Left lobe of liver (tissue), 2 donors: ENCODE results near the gene PLEKHG3. TPM values are rescaled to one million over a fixed set of nuclear protein-coding genes. Genes with fewer than 3 reads are reported as not detected.
"Not testable (repeated sequence)": the region's sequence is repeated elsewhere in the genome, so short reads cannot be mapped to it uniquely, and the experiment has no call there.

Source experiments
- ATAC-seq: fragments of 200-7000 bp; cut with Tn5 transposase; one replicate; pipeline ENCODE4 v1.9.1; 2020; ENCODE audit warnings: mild to moderate bottlenecking, moderate library complexity
- DNase-seq: peaks from one replicate; pipeline ENCODE4 v3.0.0-alpha.2; 2020; ENCODE audit warnings: low spot score
- total RNA-seq: library from RNA; stranded (reverse); gene quantifications from one replicate; pipeline ENCODE4 v1.2.1, GENCODE V29; 2021
- donor health status: DM: no; HTN: no; CAD: no; lungs with moderate emphysema.
- donor health status: DM: no; HTN: yes; CAD: no.

PLEKHG3 gene
- total RNA-seq, 1 donor from 2014 or later, result 32.8 TPM

DNA sequence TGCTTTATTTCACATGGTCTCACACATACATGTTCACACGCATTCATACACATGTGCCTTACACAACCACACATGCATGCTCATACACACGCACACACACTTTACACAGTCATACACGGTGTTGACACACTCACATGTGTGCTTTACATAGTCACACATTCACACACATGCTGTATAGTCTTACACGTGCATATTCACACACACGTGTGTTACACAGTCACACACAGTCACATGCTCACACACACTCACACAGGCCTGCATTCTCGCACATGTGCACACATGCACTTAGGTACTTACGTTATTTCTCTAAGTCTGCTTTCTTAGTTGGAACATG, 18.0 kb upstream of the PLEKHG3 start:
- DNase-seq, result no peak
- no peak for ATAC-seq

DNA sequence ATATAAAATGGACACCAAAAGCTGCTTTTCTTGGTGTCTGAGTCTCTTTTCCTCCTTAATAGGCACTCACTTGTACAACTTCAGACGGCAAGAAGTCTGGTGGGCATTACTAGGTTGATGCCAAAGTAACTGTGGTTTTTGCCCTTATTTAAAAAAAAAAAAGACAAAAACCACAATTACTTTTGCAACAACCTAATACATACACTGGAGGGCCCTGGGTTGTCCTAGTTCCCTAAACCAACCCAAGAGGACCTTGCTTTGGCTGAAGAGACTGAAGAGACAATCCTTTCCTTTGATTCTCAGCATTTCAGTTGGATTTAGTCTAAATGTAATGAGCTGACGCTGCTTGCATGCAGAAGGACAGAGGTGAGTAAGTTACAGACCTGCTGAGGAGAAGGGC, 16.2 kb upstream of the PLEKHG3 start:
- ATAC-seq (no peak), DNase-seq (no peak)

DNA sequence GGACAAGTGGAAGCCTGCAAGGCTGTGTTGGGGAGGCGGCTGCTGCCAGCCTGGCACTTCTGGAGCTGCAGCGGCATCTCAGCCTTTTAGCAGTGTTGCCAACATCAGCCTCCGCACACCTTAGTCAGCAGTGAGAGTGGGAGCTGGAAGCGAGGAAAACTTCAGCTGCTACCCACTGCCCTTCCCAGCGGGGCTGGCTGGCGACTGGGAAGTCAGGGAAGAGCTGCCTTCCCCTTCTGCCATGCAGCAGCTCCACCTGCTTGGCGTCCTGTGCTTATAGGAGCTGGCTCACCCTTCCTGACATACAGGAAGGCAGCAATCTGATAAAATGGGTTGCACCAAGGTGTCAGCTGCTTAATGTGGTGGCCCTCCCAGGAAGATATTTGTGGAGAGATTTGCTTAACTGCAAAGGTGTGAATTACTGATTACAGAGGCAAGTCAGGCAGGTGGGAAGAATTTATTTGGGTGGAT, 15.4 kb upstream of the PLEKHG3 start:
- DNase-seq (no peak), ATAC-seq (no peak)

DNA sequence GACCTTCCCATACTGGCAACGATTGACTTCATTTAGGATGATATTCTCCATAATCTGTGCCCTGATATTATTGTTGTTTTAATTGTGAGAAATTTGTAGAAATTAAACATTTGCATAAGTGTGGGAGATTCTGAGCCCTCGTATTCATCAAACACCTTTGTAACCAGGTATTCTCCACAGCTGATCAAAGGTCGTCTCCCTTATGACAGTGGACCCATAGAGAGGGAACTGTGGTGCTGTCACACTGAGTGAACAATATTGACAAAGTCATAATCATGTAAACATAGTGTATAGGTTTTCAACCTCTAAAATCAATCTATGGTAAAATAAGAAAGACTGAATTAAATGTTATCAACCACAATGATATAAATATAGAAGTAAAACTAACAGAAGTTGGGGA, 14.9 kb upstream of the PLEKHG3 start:
- no peak for DNase-seq

DNA sequence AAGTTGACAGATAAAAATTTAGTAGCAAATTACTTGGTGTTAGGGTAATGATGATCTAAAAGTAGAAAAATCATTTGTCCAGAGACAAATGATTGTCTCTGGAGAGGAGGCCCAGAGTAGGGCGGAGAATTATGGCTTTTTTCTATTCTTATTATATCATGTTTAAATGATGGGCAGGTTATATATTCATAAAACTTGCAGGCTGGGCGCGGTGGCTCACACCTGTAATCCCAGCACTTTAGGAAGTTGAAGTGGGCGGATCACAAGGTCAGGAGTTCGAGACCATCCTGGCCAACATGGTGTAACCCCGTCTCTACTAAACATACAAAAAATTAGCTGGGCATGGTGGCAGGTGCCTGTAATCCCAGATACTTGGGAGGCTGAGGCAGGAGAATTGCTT, 13.6 kb upstream of the PLEKHG3 start:
- not testable (repeated sequence) for DNase-seq, ATAC-seq

More for the DNA sequence above, 14.9 kb upstream of the PLEKHG3 start:
- no peak for ATAC-seq

DNA sequence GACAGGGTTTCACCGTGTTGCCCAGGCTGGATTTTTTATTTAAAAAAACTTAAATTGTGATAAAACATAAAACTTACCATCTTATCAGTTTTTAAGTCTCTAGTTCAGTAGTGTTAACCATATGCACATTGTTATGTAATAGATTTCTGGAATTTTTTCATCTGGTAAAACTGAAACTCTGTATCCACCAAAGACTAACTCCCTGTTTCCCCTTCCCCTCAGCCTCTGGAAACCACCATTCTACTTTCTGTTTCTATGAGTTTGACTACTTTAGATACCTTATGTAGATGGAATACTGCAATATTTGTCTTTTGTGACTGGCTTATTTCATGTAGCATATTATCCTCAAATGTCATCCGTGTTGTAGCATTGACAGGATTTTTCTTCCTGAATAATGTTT, 12.8 kb upstream of the PLEKHG3 start:
- DNase-seq (no peak), ATAC-seq (no peak)

DNA sequence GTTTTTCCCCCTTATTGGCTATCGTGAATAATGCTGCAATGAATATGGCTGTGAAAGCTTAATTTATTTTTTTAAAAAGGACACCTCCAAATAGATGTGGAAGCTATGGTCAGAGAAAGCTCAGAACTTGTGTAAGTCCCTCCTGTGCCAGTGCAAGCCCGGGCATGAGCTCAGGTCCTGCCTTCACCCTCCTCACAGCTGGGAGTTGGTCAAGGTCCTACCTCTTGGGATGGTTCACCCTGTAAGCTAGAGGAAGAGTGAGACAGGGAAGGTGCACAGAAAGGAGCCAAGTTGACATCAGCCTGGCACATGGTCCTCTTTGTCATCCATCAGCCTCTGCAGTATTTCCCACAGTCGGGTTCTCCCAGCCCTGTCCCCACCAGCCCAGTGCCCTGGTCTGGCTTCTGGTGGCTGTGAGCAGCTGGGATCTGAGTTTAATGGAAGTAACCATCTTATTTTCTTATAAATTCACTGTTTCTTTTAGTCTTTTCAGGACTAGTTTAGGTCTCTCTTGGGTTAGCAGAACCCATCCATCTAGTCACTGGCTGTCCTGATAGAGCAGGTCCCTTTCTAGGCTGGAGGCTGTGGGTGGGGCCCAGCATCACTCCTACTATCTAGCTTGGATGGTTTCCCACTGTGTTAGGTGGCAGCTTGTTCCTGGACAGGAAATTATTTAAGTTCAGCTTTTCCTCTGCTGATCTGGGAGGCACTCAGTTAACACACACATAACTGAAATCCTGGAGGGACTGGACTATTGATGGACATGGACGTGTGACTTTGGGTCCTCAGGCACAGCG, 11.8 kb upstream of the PLEKHG3 start:
- ATAC-seq (no peak), DNase-seq (no peak)

DNA sequence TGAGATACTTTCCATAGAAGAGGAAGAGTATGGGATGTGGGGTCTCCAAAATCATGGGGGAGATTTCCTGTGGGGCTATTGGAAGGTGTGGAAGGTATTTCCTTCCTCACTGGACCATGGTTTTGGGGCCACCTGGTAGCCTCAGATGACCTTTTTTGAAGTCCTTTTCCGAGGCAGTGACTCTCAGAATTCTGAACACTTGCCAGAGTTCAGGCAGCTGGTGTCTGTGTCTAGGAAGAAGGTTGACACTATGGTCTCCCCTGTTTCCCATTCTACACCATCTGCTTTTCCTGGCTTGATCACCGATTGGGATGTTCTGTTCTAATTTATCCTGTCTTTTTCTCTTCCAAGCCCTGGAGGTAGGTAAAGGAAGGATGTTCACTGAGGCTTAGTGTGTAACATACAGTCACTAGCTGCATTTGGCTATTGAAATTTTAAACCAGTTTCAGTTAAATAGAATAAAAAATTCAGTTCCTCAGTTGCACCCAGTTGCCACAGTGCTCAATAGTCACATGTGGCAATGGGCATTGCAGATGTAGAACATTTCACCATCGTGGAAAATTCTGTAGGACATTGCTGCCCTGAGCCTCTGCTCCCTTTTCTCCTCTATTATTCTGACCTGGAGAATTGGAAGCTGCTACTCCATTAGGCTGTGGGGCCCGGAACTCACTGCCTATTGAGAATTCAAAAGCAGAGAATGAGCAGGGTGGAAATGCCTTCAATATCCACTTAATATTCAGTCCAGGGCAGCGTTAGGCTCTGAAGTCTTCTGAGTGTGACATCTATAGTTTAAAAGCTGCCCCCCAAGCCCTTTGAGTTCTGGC, 11.0 kb upstream of the PLEKHG3 start:
- no peak for ATAC-seq
- DNase-seq, result no peak

DNA sequence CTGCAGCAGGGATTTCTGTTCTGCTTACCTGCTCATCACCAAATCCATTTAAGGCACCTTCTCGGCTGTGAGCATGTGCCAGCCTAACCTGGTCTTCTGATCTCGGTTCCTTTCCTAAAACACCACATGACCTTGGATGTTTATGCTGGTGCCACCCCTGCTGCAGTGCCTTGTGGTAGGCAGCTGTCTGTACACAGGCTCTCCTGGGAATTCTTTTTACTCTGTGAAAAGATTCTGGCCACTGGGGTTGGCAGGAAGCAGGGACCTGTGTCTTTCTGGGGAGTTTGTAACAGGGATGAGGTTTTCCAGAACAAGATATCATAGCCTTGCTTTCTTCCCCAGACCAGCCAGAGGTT, 10.4 kb upstream of the PLEKHG3 start:
- ATAC-seq (no peak), DNase-seq (no peak)

DNA sequence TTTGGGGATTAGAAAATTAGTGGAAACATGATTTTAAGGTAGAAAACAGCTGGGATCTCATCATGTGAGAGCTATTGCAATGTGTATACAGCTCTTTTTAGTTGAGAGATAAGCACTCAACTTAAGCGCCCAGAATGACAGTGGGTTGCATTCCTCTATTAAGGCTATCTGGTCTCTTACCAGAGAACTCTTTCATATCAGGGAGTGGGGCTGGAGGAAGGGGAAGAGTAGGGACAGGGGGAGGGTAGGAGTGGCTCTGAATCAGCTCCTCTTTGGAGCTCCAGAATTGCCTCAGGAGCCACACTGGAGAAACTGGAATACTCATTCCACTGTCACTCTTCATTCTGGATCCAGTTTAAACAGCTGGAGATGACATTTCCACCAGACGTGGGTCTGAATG, 9.2 kb upstream of the PLEKHG3 start:
- DNase-seq (no peak), ATAC-seq (no peak)

DNA sequence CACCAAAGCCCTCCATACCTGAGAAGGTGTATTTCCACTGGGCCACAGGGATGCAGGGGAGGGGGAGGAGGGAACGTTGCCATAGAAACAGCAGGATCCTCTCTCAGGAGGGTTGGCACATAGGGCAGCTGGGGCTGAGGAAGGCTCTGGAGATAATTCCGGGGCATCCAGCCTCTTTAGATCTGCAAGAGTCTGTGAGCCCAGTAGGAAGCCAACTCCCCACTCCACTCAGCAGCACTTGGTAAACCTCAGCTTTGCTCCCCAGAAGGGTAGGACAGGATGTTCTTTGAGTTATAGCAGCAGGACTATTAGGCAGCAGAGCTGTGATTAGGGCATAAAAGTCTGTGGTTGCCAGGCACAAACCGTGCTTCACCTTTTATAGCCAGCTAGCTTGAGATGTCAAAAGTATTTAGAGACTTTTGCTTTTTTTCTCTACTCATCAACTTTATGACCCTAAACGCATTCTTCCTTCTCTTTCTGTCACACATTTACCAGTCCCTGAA, 7.8 kb upstream of the PLEKHG3 start:
- ATAC-seq (no peak), DNase-seq (no peak)

DNA sequence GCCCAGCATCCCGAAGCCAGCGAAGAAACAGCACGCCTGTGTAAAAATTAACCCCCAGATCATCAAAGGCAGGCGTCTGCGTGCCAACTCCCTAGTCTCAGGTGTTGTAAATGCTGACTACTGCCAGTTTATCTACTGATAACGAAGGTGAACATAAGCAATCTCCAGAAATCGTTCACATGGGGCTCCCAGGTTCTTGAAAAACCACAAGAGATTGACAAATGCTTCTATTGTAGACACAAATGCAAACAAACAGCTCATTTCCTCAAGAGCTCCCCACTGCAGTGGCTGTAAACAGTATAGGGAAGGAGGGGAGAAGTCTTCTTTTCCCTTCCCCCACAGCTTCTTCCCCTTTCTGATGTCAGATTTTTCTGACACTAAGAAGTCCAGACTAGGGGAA, 5.3 kb upstream of the PLEKHG3 start:
- DNase-seq, result no peak
- peak; percentile 57 for ATAC-seq

DNA sequence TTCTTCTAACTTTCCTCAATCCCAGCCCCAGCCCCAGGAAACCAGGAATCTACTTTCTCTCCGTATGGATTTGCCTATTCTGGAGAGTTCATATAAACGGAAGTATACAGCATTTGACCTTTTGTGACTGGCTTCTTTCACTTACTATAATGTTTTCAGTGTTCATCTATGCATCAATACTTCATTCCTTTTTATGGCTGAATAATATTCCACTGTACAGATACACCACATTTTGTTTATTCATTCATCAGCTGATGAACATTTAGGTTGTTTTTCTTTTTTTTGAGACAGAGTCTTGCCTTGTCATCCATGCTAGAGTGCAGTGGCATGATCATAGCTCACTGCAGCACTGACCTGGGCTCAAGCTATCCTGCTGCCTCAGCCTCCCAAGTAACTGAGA, 3.9 kb upstream of the PLEKHG3 start:
- DNase-seq (no peak), ATAC-seq (no peak)

DNA sequence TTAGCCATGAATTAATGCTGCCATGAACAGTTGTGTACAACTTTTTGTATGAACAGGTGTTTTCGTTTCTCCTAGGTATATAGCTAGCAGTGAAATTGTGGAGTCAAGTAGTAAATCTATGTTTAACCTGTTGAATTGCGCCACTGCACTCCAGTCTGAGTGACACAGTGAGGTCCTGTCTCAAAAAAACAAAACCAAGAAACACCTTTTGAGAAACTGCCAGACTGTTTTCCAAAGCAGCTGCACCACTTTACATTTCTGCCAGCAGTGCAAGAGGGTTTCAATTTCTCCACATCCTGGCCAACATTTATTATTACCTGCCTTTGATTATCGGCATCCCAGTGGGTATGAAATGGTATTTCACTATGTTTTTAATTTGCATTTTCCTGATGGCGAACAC, 3.3 kb upstream of the PLEKHG3 start:
- ATAC-seq (no peak), DNase-seq (no peak)

DNA sequence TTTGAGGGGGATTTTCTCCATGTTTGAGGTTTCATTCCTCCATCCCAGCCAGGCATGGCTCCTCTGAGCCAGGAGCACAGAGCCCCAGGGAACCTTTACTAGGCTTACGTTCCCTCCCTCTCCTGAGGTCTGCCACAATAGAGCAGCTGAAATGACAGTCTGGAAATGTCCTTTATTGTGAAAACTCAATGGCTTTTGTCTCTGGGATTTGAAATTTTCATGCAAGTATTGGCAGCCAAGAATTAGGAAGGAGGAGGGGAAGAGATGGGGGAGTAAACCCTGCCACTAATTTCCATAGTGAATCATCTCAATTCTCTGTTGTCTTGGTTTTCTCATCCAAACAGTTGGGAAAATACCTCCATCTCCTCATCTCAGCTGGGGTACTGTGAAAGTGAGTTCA, 2.6 kb upstream of the PLEKHG3 start:
- no peak for DNase-seq
- ATAC-seq, result no peak

DNA sequence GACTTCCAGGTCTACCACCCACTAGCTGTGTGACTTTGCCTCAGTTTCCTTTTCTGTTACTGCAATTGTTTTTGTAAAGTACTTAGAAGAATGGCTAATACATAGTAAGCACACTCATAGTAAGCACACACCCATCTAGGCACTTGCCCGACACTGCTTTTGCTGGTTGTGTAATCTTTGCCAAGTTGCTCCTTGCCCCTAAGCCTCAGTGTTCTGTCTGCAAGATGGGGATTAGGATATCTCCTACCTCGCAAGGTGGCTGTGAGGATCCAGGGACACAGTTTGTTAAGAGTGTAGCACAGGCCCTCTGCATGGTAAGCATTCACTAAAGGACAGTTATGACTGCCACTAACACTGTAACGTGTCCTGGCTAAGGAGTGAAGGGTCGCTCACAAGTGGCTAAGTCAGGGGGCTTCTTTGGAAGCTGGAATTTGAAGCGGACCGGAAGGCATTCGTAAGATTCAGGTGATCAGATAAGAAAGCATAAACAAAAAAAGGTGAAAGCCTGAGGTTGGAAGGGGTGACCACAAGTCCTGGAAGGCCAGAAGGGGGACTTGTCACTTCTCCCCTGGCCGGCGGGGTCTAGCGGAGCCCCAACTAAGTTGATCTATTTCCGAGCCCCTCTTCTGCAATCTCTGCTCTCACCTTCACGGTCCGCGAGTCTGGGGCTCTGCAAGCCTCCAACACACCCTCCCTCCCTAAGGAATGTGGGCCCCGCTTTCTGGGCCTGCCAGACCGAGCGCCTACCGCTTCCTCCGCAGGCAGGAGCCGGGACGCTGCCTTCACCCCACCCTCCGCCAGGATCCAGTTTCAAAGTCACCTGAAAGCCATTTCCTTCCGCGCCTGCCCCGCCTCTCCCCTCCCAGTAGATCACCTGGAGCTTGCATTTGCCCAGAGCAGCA, 1.5 kb upstream of the PLEKHG3 start:
- ATAC-seq (no peak), DNase-seq (no peak)

DNA sequence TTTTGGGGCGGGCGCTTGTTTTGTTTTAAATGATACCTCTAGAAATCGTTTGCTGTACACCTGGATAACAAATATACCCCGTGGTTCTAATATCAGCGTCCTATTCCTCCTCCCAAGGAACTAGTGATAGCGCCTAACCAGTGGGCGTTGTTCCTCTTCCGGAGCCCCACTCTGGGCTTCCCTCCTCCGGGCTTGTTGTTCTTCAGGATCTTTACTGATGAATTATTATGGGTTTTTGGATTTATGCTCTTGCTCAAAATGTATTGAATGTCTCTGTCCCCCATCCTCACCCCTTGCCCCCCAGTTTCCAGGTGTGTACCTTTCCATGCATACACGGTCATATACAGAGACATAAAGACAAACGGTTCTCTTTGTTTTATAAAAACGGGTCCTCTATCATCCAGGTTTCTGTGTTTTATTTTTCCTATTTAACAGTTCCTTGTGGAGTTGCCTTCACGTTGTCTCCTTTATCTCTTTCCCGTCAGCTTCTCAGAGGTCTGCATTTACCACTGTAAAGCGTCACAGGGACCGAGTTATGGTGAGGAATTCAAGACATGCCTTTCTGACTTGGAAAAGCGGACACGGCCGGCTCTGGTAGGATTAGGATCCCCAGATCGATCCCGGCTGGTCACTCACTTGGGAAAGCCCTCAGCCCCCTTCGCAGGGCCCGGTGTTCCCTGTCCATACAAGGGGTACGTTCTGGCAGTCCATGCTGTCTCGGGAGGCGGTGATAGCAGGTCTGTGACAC, 655 bp upstream of the PLEKHG3 start:
- DNase-seq, result no peak
- ATAC-seq, result no peak

DNA sequence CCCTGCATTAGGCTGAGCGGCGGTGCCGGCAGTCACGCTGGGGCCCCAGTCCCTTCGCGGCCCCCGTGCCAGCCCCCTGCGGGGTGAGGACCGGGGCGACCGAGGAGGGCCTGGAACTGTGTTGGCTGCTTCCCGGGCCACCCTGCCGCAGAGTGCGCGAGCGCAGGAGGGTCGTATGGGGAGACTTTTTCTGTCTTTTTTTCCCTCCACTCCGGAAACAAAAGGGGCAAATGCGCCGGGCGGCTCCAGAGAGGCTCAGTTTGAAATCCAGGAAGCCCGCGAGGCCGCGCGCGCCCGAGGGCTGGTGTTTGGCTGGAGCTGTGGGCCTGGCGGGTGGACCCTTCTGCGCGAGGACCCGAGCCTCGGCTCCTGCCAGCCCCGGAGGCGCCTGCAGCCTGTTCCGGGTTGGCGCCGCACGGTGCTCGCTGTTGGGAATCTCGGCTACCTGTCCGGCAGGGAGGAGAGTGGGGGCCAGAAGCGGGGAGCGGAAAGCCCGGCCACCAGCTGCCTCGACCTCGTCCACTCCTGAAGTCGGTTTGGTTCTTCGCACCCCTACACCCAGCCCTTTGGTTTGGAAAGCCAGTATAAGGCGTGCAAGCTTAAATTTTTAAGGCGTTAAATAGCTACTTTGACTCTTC, 638 bp downstream of the PLEKHG3 start:
- ATAC-seq (peak; percentile 27), DNase-seq (peak; percentile 59)

DNA sequence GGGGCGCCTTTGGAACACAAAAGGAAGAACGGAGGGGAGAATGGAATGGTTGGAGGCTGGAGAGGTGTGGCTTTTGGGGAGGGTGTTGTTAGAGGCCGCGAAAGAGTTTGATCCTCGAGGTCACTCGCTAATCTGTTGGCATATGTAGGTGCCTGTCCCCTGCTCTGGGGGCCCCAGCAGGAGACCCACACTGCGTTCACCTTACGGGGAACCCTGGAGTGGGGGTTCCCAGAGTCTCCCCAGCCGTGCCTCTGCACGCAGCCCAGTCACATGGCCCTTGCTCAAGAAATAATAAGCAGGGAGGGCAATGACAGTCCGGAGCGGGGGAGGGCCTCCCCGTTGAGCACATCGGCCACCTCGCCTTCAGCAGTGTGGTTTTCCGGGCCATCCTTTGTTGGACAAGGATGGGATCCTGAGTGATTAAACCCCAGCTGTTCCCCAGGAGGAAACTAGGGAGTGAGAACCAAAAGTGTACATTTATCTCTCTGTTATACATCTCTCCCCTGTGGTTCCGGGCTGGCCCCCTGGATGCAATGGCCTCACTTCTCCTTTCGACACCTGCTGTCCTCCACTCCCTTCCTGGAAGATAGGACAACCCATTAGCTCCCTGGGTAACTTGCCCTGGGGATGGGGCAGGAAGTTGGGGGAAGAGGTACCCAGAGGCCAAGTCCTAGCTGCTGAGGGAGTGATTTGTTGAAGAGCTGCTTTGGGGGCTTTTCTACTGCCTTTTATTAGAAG, 1.3 kb downstream of the PLEKHG3 start:
- ATAC-seq, result peak; percentile 31
- DNase-seq, result peak; percentile 63
